Mucosa of descending colon (tissue), 3 donors: ENCODE results near the gene MYO18B. TPM values are rescaled to one million over a fixed set of nuclear protein-coding genes. Genes with fewer than 3 reads are reported as not detected.

Experiments used
- ATAC-seq: fragments of 200-7000 bp; cut with Tn5 transposase; one replicate; pipeline ENCODE4 v1.9.1; 2020; ENCODE audit warnings: mild to moderate bottlenecking, moderate library complexity
- DNase-seq, 3 donors: peaks; one replicate each; pipeline ENCODE4 v3.0.0-alpha.2; 2020
- H3K36me3 ChIP-seq: fragments of 200-600 bp; one replicate; pipeline ENCODE4 v1.8.0; 2021; ENCODE audit warnings: low read depth, mild to moderate bottlenecking
- H3K4me1 ChIP-seq: fragments of 200-600 bp; one replicate; pipeline ENCODE4 v1.8.0; 2021; ENCODE audit warnings: low read depth, mild to moderate bottlenecking
- H3K4me3 ChIP-seq: fragments of 200-600 bp; one replicate; pipeline ENCODE4 v1.8.0; 2021; ENCODE audit warnings: mild to moderate bottlenecking
- H3K9me3 ChIP-seq: fragments of 200-600 bp; one replicate; pipeline ENCODE4 v1.8.0; 2021; ENCODE audit warnings: mild to moderate bottlenecking
- intact Hi-C, 2 donors: fragments of 100-400 bp; cut with DNase I in 1 of 2; cut with micrococcal nuclease in 1 of 2; formaldehyde crosslinking; loops; one replicate each; pipeline versions ENCODE4 v1.11.0 to v1.11.1; 2022; cut with DNase I, micrococcal nuclease
- total RNA-seq, 3 donors: library from RNA; stranded (reverse); fragmentation: NEBNext Ultra II Directional in 2 of 3; extraction: Animal tissue kit (Norgen Biotek cat#: 25700) in 2 of 3; gene quantifications; one replicate each; pipeline versions ENCODE4 v1.2.1 to v1.2.4, GENCODE V29; 2021 to 2023
- TF ChIP-seq, protein P1 (sequence below): fragments of 200-600 bp; IDR thresholded peaks from one replicate; pipeline ENCODE4 v1.8.0; 2022; ENCODE audit warnings: antibody characterized with exemption, mild to moderate bottlenecking
- donor health status: DM: no; HTN: no; CAD: no; lungs with moderate emphysema.
- donor health status: DM: no; HTN: no; CAD: no.
- donor health status: DM: no; HTN: yes; CAD: no.

MYO18B gene
- total RNA-seq, 3 donors from 2014 or later: 0.03 to 0.17 (median 0.12) TPM

DNA sequence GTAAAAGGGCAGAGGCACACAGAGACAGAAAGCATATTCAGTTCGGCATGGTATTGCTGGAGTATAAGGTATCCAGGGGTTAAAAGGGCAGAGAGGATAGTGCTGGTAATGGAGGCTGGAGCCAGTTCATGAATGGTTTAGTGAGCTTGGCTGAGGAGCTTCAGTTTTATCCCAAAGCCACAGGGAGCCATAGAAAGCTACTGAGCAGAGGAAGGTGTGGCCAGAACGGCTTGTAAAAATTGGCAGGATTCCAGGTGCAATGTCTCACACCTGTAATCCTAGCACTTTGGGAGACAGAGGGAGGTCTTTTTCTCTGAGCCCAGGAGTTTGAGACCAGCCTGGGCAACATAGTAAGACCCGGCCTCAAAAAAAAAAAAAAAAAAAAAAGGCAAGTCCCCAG lies 186.1 kb downstream of the MYO18B start:
- H3K36me3 ChIP-seq: no peaks in the 10 kb centered on the region
- H3K4me3 ChIP-seq: no peak overlapping the region
- no peaks in the 10 kb centered on the region for H3K4me1 ChIP-seq
- H3K9me3 ChIP-seq: no peaks in the 10 kb centered on the region
- ATAC-seq: no peak
- TF ChIP-seq, protein P1, sequence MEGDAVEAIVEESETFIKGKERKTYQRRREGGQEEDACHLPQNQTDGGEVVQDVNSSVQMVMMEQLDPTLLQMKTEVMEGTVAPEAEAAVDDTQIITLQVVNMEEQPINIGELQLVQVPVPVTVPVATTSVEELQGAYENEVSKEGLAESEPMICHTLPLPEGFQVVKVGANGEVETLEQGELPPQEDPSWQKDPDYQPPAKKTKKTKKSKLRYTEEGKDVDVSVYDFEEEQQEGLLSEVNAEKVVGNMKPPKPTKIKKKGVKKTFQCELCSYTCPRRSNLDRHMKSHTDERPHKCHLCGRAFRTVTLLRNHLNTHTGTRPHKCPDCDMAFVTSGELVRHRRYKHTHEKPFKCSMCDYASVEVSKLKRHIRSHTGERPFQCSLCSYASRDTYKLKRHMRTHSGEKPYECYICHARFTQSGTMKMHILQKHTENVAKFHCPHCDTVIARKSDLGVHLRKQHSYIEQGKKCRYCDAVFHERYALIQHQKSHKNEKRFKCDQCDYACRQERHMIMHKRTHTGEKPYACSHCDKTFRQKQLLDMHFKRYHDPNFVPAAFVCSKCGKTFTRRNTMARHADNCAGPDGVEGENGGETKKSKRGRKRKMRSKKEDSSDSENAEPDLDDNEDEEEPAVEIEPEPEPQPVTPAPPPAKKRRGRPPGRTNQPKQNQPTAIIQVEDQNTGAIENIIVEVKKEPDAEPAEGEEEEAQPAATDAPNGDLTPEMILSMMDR: no peak
- intact Hi-C loops: no loop called here
- no peak for DNase-seq

DNA sequence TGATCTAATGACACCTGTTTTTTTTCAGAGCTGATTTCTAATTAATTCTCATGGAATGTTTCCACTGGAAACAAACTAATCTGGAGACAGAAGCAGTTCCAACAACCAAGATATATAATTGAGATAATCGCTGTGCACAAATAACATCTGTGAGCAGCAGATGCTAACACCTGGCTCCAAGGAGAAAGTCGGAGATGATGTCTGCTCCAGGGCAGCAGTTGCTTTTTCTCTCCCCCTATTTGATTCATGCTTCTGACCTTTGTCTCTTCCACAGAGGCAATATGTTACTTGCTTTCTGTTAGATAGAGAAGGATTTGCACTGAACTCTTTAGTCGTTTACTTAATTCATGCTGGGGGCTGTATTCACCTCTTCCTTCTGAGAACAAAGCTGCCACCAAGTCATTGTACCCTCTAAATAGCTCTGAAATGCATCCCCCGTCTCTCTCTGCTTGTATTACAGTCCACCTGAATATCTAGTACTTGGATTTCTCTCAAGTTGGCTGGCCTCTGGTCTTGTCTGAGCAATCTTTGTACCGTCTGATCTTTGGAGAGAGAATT lies 187.4 kb downstream of the MYO18B start:
- no peaks in the 10 kb centered on the region for H3K36me3 ChIP-seq
- H3K9me3 ChIP-seq: no peaks in the 10 kb centered on the region
- no peak for ATAC-seq
- intact Hi-C loops: no loop called here
- TF ChIP-seq, protein P1: no peak
- no peak for DNase-seq
- H3K4me1 ChIP-seq: no peaks in the 10 kb centered on the region
- H3K4me3 ChIP-seq: no peak overlapping the region

DNA sequence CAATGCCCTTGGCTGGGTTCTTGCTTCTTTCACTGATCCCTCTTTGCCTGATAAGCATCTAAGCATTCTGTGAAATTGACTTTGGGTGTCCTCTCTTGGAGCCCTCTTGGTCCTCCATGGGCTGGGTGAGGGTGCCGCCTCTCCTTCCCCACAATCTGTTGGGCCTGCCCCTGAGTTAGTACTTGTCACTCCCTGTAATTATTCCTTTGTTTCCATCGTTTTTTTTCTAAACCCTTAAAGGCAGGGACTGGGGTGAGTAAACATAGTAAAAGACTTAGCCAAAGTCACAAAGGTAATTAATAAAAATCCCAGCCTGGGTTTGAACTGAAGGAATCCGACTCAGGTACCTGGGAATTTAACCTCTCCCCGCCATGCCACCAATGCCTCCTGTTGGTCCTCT lies 188.1 kb downstream of the MYO18B start:
- H3K9me3 ChIP-seq: no peaks in the 10 kb centered on the region
- no peaks in the 10 kb centered on the region for H3K36me3 ChIP-seq
- no peak overlapping the region for H3K4me3 ChIP-seq
- ATAC-seq (no peak), DNase-seq (no peak)
- intact Hi-C loops: no loop called here
- no peaks in the 10 kb centered on the region for H3K4me1 ChIP-seq
- TF ChIP-seq, protein P1: no peak

DNA sequence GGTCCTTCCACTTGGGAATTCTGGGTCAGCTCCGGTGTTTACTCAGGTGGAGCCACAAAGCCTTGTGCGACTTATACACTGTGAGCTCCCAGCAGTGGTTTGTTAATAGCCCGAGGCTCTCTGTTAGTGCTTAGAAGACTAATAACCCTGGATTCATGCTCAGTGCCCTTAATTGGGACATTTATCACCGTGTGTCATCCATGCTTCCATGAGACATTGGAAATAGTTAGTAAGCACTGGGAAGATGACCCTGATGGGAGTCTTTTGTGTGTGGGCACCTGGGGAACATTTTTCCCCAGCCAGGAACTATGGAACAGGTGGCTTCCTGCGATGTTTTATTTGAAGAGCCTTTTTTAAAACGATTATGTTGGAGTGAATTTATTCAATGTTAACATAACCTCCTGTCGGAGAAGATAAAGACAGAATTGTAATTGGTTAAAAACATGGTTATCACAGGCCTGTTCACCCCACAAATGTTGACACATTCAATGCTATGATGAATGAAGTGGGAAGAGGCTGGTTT lies 188.9 kb downstream of the MYO18B start:
- no peak for DNase-seq
- TF ChIP-seq, protein P1: no peak

DNA sequence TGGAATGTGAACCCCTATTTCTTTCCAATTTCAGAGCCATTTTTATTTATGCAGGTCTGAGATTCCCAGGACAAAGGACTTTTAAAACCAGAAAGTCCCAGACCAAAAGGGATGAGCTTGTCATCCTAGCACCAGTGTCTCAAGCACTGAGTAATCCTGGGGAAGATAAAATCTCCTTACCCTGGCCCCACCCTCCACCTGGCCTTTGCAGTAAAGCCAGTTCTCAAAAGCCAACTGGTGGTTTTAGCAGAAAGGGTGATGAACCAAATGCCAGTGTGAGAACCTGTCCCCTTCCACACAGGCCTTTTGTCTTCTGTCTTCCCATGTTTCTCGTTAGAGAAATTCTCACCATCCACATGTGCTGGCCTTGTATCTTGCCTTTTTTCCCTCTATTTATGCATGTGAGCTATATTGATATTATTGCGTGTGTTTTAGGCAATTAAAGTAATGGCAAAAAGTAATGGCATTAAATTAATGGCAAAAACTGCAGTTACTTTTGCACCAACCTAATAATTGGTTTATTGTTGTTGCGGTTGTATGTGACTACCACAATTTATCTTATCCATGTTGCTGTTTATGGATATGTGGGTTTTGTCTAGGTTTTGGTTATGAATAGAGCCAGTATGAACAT lies 191.3 kb downstream of the MYO18B start:
- DNase-seq: no peak
- no peak for ATAC-seq
- no peaks in the 10 kb centered on the region for H3K9me3 ChIP-seq
- H3K4me3 ChIP-seq: no peak overlapping the region
- intact Hi-C loops: no loop called here
- TF ChIP-seq, protein P1: no peak
- H3K4me1 ChIP-seq: no peaks in the 10 kb centered on the region
- H3K36me3 ChIP-seq: no peaks in the 10 kb centered on the region

More for the DNA sequence above, 188.9 kb downstream of the MYO18B start:
- intact Hi-C loops: no loop called here
- H3K36me3 ChIP-seq: no peaks in the 10 kb centered on the region
- no peak for ATAC-seq
- no peak overlapping the region for H3K4me3 ChIP-seq
- H3K9me3 ChIP-seq: no peaks in the 10 kb centered on the region
- H3K4me1 ChIP-seq: no peaks in the 10 kb centered on the region
